K562 (cell line): ENCODE results near the gene SPIB. TPM values are rescaled to one million over a fixed set of nuclear protein-coding genes. Genes with fewer than 3 reads are reported as not detected.

Experiments used
- AFF1 ChIP-seq, 2 experiments: fragments of 450-650 bp; IDR thresholded peaks; 2 replicates each; pipeline ENCODE4 v1.6.1; 2018; ENCODE audit warnings: mild to moderate bottlenecking in 2 of 2, low read depth in 1 of 2; ENCODE audit not compliant: partially characterized antibody in 2 of 2
- CBX1 ChIP-seq: sonication (generic); IDR thresholded peaks from 2 replicates; pipeline ENCODE4 v1.6.1; 2016; ENCODE audit warnings: antibody characterized with exemption, low read depth, mild to moderate bottlenecking
- MGA ChIP-seq: fragments of 450-650 bp; IDR thresholded peaks from 2 replicates; pipeline ENCODE4 v1.6.1; 2016; ENCODE audit warnings: mild to moderate bottlenecking, moderate library complexity
- NUFIP1 ChIP-seq: fragments of 450-650 bp; IDR thresholded peaks from 2 replicates; pipeline ENCODE4 v1.6.1; 2018; ENCODE audit not compliant: partially characterized antibody
- PKNOX1 ChIP-seq: fragments of 450-650 bp; IDR thresholded peaks from 2 replicates; pipeline ENCODE4 v1.6.1; 2016
- polyA plus RNA-seq, 8 experiments: library from polyadenylated mRNA; depleted of rRNA in 4 of 8; stranded (reverse) in 5 of 8; unstranded in 3 of 8; fragments of >200 nt; fragmentation: Nextera tagmentation in 2 of 8; fragmentation: Illumina TruSeq in 1 of 8; extraction: Ambion mirVana in 2 of 8; extraction: Trizol in 1 of 8; gene quantifications; 2 replicates each; pipeline versions ENCODE4 v1.2.1 to v1.2.3, GENCODE V29; 2011 to 2014; ENCODE audit warnings: inconsistent platforms in 1 of 8, missing spikeins in 1 of 8
- total RNA-seq, 7 experiments: library from RNA; depleted of rRNA in 6 of 7; stranded (reverse); fragments of >200 nt in 6 of 7; fragmentation: Illumina TruSeq in 2 of 7; extraction: Trizol in 2 of 7; gene quantifications; 2 replicates each; pipeline versions ENCODE4 v1.2.1 to v1.2.3, GENCODE V29; 2011 to 2021; ENCODE audit warnings: low replicate concordance in 1 of 7
- TF ChIP-seq, protein P1 (sequence below): sonication (generic); formaldehyde crosslinking; IDR thresholded peaks from 2 replicates; pipeline ENCODE4 v1.8.1; 2023; ENCODE audit warnings: mild to moderate bottlenecking, missing genetic modification reagents

SPIB gene
- total and polyA plus RNA-seq, 9 of the 15 experiments (the other 6 are each of a cell fraction or from before 2014, with no cell fraction given) = 0.06 to 1.0 (median 0.43) TPM; not detected in 1

- TF ChIP-seq CBX1 (no peak), MGA (no peak), AFF1 (IDR thresholded peaks at IDR 0.05; ENCODE audit: low read depth in 1 of 2, partially characterized antibody in 2 of 2) (no peak), PKNOX1 (peak; percentile 73), NUFIP1 (no peak)
- TF ChIP-seq, protein P1, sequence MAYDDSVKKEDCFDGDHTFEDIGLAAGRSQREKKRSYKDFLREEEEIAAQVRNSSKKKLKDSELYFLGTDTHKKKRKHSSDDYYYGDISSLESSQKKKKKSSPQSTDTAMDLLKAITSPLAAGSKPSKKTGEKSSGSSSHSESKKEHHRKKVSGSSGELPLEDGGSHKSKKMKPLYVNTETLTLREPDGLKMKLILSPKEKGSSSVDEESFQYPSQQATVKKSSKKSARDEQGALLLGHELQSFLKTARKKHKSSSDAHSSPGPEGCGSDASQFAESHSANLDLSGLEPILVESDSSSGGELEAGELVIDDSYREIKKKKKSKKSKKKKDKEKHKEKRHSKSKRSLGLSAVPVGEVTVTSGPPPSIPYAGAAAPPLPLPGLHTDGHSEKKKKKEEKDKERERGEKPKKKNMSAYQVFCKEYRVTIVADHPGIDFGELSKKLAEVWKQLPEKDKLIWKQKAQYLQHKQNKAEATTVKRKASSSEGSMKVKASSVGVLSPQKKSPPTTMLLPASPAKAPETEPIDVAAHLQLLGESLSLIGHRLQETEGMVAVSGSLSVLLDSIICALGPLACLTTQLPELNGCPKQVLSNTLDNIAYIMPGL = no peak
Measured at GRCh38 chr19:50461066-50461875, 42.5 kb downstream of the SPIB start (continued).
